Cardiac fibroblast (primary cell): Measurements from ENCODE around the gene CUL2.

Experiments used
- DNase-seq, 2 donors: peaks; one replicate each; pipeline versions ENCODE4 v3.0.0 to v3.0.0-alpha.2; 2010; ENCODE audit warnings: low read depth in 2 of 2
- H3K4me3 ChIP-seq, 2 donors: replicated peaks in 1 of 2; 1 replicate in 1 of 2; 2 replicates in 1 of 2; pipeline ENCODE4 v1.5.1; 2011; ENCODE audit warnings: low read depth in 2 of 2, low read length in 2 of 2, mild to moderate bottlenecking in 2 of 2, moderate library complexity in 1 of 2
- CTCF ChIP-seq: IDR thresholded peaks from one replicate; pipeline ENCODE4 v1.5.1; 2011; ENCODE audit warnings: low read depth, mild to moderate bottlenecking, low read length, inconsistent platforms

CUL2 gene

GRCh38 chr10:35129185-35129674 lies 39.1 kb upstream of the CUL2 start:
- DNase-seq: no peak
- no peak overlapping the region for H3K4me3 ChIP-seq
- TF ChIP-seq CTCF: no peak

GRCh38 chr10:35127289-35127891 lies 37.2 kb upstream of the CUL2 start:
- no peak for TF ChIP-seq CTCF
- H3K4me3 ChIP-seq: peak overlapping the region; percentile 78 to 84
- peak; percentile 72 to 76 for DNase-seq

- peak within 1 kb of the TSS; percentile 78 to 84 for H3K4me3 ChIP-seq
- DNase-seq: peak; percentile 97 to 99
- peak; percentile 79 for TF ChIP-seq CTCF
These were observed 36.6 kb upstream of the CUL2 start, which contains the start of gene CREM for GRCh38 chr10:35126530-35127288. Gene CREM, plus strand, starts transcription at chr10:35126846. Its CDS starts 10,990 bp downstream, at chr10:35137836.

GRCh38 chr10:35126062-35126529 lies 36.0 kb upstream of the CUL2 start:
- H3K4me3 ChIP-seq: peak overlapping the region; percentile 54 to 78
- DNase-seq: no peak
- TF ChIP-seq CTCF: no peak

GRCh38 chr10:35124540-35124939 lies 34.4 kb upstream of the CUL2 start:
- TF ChIP-seq CTCF: no peak
- DNase-seq: peak in 1 of 2 donors; percentile 9

GRCh38 chr10:35119378-35119777 lies 29.2 kb upstream of the CUL2 start:
- no peak for DNase-seq
- no peak overlapping the region for H3K4me3 ChIP-seq
- no peak for TF ChIP-seq CTCF

More at GRCh38 chr10:35124540-35124939, 34.4 kb upstream of the CUL2 start:
- no peak overlapping the region for H3K4me3 ChIP-seq
